ENCODE data around the gene RBM33.
A peak's percentile ranks its signal among the peaks of the same experiment; 100 is the strongest.

The RBM33 gene

GRCh38 chr7:155737590-155737989 is 93.1 kb downstream of the RBM33 start:
- DNase-seq (ENCODE audit: low read depth): no peak
- no peak overlapping the region for H3K4me3 ChIP-seq (ENCODE audit: low read depth, low read length)
- no peak for TF ChIP-seq CTCF (IDR thresholded peaks at IDR 0.05; ENCODE audit: low read depth, low read length, missing control alignments)

- TF ChIP-seq CTCF (IDR thresholded peaks at IDR 0.05; ENCODE audit: low read depth, low read length, missing control alignments): no peak
- H3K4me3 ChIP-seq (ENCODE audit: low read depth, low read length): no peak overlapping the region
- DNase-seq (ENCODE audit: low read depth): no peak
These were observed 93.6 kb downstream of the RBM33 start for GRCh38 chr7:155738104-155738503.

DNA sequence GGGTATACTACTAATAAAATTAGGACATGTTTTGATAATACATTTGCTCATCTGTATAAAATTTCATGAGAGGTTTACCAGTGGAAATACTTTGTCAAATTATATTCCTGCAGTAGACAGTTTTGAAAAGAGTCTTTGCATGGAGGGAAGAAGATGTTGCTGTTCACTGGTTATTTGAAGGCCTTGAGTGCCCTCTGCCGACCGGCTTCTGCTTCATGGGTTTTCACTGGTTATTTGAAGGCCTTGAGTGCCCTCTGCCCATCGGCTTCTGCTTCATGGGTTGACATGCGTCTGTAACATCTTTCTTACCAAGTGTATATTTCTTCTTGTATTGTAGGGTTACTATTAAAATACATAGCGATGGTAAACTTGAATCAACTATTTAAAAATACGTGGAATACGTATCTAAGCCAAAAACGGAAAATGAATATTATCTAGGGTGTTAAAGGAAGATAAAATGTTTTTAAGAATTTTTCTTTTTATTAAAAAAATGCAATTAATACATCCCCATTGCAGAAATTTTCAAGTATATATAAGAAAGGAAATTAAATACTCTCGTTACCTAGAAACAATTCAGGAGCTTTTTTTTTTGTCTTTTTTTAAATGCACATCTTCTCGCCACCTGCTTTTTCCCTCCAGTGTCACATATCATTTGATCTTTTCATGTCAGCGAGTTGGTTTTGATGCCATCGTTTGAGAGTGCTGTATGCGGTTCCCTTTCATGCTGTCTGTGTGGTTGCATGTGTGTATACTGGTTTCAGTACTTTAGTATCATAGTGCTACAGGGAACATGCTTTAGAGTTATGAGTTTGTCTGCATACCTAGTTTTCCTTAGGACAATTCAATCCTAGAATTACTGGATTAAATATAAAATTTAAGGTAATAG is 94.4 kb downstream of the RBM33 start:
- peak; percentile 74 for DNase-seq (ENCODE audit: low read depth)
- TF ChIP-seq CTCF (IDR thresholded peaks at IDR 0.05; ENCODE audit: low read depth, low read length, missing control alignments): peak; percentile 72
- H3K4me3 ChIP-seq (ENCODE audit: low read depth, low read length): no peak overlapping the region

DNA sequence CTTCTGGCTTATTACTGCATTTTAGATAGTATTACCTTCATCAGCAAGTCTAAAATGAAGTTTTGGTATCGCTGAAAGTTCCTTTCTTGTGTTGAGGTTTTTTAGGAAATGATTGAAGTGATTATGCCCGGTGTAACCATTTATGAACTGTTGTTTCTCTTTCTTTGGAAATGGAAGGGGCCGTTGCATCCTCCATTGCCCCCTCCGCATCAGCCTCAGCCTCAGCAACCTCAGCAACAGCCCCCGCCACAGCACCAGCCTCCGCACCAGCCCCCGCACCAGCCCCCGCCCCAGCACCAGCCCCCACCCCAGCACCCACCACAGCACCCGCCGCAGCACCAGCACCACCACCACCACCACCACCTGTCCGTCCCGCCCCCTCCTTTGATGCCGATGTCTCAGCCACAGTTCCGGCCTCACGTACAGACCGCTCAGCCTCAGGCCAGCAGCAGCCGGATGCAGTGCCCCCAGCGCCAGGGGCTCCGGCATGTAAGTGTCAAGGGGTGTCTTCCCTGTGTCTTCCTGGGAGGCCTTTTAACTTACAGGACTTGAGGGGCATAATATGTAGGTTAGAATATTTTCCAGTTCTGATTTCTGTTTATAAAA is 95.2 kb downstream of the RBM33 start:
- no peak overlapping the region for H3K4me3 ChIP-seq (ENCODE audit: low read depth, low read length)
- no peak for TF ChIP-seq CTCF (IDR thresholded peaks at IDR 0.05; ENCODE audit: low read depth, low read length, missing control alignments)
- DNase-seq (ENCODE audit: low read depth): no peak

DNA sequence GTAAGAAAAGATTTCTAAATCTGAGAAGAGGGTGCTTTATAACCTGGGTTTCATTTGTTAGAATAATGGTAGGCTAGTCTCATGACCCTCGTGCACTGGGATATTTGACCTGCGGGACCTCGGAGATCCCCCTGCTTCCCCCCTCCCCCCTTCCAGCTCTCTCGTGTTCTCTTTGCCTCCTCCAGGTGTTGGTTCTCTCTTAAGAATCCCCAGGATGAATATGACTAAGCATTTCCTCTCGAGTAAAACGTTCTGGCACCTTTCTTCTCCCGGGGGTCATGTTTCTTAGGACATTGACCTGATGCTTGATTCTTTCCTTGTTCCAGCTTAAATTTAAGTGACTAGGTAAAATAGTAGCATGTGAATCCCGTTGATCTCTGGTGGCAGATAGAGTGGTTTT is 96.6 kb downstream of the RBM33 start:
- DNase-seq (ENCODE audit: low read depth): no peak
- H3K4me3 ChIP-seq (ENCODE audit: low read depth, low read length): no peak overlapping the region
- TF ChIP-seq CTCF (IDR thresholded peaks at IDR 0.05; ENCODE audit: low read depth, low read length, missing control alignments): no peak

GRCh38 chr7:155741805-155742204 is 97.3 kb downstream of the RBM33 start:
- H3K4me3 ChIP-seq (ENCODE audit: low read depth, low read length): no peak overlapping the region
- TF ChIP-seq CTCF (IDR thresholded peaks at IDR 0.05; ENCODE audit: low read depth, low read length, missing control alignments): no peak
- no peak for DNase-seq (ENCODE audit: low read depth)

Measured in GM12864 (cell line).